ENCODE results near the gene INSC.

The INSC gene

GRCh38 chr11:15224466-15224865, 109.7 kb downstream of the INSC start:
- TF ChIP-seq, protein P1, sequence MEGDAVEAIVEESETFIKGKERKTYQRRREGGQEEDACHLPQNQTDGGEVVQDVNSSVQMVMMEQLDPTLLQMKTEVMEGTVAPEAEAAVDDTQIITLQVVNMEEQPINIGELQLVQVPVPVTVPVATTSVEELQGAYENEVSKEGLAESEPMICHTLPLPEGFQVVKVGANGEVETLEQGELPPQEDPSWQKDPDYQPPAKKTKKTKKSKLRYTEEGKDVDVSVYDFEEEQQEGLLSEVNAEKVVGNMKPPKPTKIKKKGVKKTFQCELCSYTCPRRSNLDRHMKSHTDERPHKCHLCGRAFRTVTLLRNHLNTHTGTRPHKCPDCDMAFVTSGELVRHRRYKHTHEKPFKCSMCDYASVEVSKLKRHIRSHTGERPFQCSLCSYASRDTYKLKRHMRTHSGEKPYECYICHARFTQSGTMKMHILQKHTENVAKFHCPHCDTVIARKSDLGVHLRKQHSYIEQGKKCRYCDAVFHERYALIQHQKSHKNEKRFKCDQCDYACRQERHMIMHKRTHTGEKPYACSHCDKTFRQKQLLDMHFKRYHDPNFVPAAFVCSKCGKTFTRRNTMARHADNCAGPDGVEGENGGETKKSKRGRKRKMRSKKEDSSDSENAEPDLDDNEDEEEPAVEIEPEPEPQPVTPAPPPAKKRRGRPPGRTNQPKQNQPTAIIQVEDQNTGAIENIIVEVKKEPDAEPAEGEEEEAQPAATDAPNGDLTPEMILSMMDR (IDR thresholded peaks at IDR 0.05; ENCODE audit: insufficient read depth, low read depth, low read length, missing control alignments), result no peak

GRCh38 chr11:15227011-15227410, 112.3 kb downstream of the INSC start:
- DNase-seq (ENCODE audit: low read depth), result no peak
- TF ChIP-seq, protein P1 (IDR thresholded peaks at IDR 0.05; ENCODE audit: insufficient read depth, low read depth, low read length, missing control alignments), result no peak
- no peak overlapping the region for H3K4me3 ChIP-seq (ENCODE audit: low read length)

More at GRCh38 chr11:15224466-15224865, 109.7 kb downstream of the INSC start:
- no peak for DNase-seq (ENCODE audit: low read depth)
- H3K4me3 ChIP-seq (ENCODE audit: low read length), result no peak overlapping the region

DNA sequence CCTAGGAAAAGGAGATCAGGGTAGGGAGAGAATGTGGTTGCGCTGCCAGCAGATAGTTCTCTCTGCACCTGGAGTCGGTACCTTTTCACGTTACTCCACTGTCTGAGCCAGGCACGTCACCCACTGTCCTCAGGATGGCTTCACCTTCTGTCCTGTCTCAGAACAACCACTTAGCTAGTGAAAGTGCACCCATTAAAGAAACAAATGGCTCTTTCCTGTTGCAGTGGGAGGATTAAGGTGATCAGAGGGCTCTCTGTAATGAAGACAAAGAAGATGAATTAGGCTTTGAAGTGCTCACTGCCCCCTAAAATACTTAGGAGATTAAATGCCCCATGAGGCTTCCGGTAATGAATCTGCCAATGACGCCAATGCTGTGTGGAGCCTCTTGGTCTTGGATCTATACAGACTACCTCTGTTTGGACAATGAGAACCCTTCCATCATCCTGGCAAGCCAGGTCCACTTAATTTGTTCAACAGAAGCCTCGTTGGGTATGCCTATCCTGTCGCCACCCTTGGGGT, 113.7 kb downstream of the INSC start:
- no peak for DNase-seq (ENCODE audit: low read depth)
- TF ChIP-seq, protein P1 (IDR thresholded peaks at IDR 0.05; ENCODE audit: insufficient read depth, low read depth, low read length, missing control alignments), result no peak
- no peak overlapping the region for H3K4me3 ChIP-seq (ENCODE audit: low read length)

- H3K4me3 ChIP-seq (ENCODE audit: low read length), result no peak overlapping the region
- TF ChIP-seq, protein P1 (IDR thresholded peaks at IDR 0.05; ENCODE audit: insufficient read depth, low read depth, low read length, missing control alignments), result no peak
- no peak for DNase-seq (ENCODE audit: low read depth)
Observed at GRCh38 chr11:15229069-15229468, 114.3 kb downstream of the INSC start.

DNA sequence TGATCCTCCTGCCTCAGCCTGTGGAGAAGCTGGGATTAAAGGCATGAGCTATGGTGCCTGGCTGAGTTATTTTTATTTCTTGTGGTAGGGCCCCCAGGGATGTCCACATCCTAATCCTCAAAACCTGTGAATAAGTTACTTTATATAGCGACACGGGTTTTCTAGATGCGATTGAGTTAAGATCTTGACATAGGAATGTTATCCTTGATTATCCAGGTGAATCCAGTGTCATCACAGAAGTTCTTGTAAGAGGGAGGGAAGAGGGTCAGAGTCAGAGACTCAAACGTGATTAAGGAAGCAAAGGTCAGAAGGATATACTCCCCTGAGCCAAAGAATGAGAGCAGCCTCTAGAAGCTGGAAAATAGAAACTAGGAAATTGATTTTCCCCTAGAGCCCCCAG, 117.8 kb downstream of the INSC start:
- no peak for DNase-seq (ENCODE audit: low read depth)
- TF ChIP-seq, protein P1 (IDR thresholded peaks at IDR 0.05; ENCODE audit: insufficient read depth, low read depth, low read length, missing control alignments), result no peak
- H3K4me3 ChIP-seq (ENCODE audit: low read length), result no peak overlapping the region

DNA sequence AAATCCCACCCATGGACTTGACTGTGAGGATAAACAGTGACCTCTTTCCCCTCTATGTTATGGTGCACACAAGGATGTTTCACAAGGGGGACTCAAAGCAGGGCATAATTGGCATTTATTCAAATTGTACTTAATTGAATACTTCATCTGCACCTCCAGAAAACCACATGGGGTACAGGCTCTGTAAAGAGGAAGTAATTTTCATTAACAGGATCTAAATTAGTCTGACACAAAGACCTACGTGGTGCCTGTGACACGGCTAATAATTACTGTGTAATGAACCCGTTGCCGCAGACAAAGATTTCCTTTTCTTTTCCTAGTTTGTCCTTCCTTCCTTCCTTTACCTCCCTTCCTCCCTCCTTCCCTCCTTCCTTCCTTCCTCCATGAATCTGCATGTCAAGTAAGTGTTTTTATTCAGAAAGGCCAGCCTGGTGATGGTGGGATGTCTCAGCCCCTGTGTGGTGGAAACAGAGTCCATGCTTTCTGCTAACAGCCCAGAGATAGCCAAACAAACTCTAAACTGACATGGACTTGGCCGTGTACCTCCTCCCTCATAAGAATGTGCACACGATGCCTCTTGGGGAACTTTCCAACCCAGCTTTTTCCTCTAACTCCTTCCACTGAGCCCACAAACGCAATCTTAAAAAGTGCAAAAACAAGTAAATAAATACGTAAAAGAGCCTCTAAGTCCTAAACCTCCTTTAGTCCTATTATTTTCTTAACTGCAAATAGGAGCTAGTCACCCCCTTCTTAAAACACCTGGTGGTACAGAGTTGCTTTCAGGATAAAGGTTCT, 118.8 kb downstream of the INSC start:
- TF ChIP-seq, protein P1 (IDR thresholded peaks at IDR 0.05; ENCODE audit: insufficient read depth, low read depth, low read length, missing control alignments), result no peak
- no peak for DNase-seq (ENCODE audit: low read depth)
- no peak overlapping the region for H3K4me3 ChIP-seq (ENCODE audit: low read length)

GRCh38 chr11:15234796-15235195, 120.1 kb downstream of the INSC start:
- no peak for DNase-seq (ENCODE audit: low read depth)
- no peak overlapping the region for H3K4me3 ChIP-seq (ENCODE audit: low read length)
- TF ChIP-seq, protein P1 (IDR thresholded peaks at IDR 0.05; ENCODE audit: insufficient read depth, low read depth, low read length, missing control alignments), result no peak

Measured in epithelial cell of esophagus (primary cell).